Neural progenitor cell (in vitro differentiated cells): ENCODE results near the gene SCD.

Experiments
- CTCF ChIP-seq: fragments of 200-600 bp; sonication (generic); IDR thresholded peaks from 2 replicates; pipeline ENCODE4 v1.5.1; 2017; ENCODE audit warnings: antibody characterized with exemption, mild to moderate bottlenecking
- EZH2 ChIP-seq: fragments of 200-600 bp; sonication (generic); IDR thresholded peaks from 2 replicates; pipeline ENCODE4 v1.6.1; 2017; ENCODE audit warnings: antibody characterized with exemption, mild to moderate bottlenecking, moderate library complexity

- TF ChIP-seq EZH2 (no peak), CTCF (no peak)
These were observed at the start of gene SCD for GRCh38 chr10:100346765-100347567.
